GM23338 (cell line): ENCODE data around the gene F8.
A peak's percentile ranks its signal among the peaks of the same experiment; 100 is the strongest.

Experiments
- CREB1 ChIP-seq: fragments of 250-450 bp; sonication (Bioruptor Pico); IDR thresholded peaks from 2 replicates; pipeline ENCODE4 v1.5.0; 2020; ENCODE audit warnings: low read depth, mild to moderate bottlenecking, moderate library complexity
- EZH2 ChIP-seq: fragments of 200-600 bp; sonication (generic); IDR thresholded peaks from one replicate; pipeline ENCODE4 v1.8.0; 2017; ENCODE audit warnings: antibody characterized with exemption, mild to moderate bottlenecking, low read depth; ENCODE audit not compliant: unreplicated experiment
- EZH2phosphoT487 ChIP-seq: fragments of 200-600 bp; sonication (generic); IDR thresholded peaks from one replicate; pipeline ENCODE4 v1.8.1; 2018; ENCODE audit warnings: antibody characterized with exemption; ENCODE audit not compliant: unreplicated experiment
- NANOG ChIP-seq: IDR thresholded peaks from 2 replicates; pipeline ENCODE4 v1.6.1; 2016; ENCODE audit warnings: antibody characterized with exemption, borderline replicate concordance
- POLR2AphosphoS5 ChIP-seq: IDR thresholded peaks from 2 replicates; pipeline ENCODE4 v1.6.1; 2016; ENCODE audit warnings: antibody characterized with exemption, low read depth
- ZNF331 ChIP-seq: fragments of 250-450 bp; sonication (Bioruptor Pico); IDR thresholded peaks from 2 replicates; pipeline ENCODE4 v1.5.0; 2020; ENCODE audit warnings: low read depth, mild to moderate bottlenecking, moderate library complexity
- TF ChIP-seq, protein P1 (sequence below), 2 experiments: fragments of 200-600 bp in 1 of 2; sonication (generic) in 1 of 2; conservative IDR thresholded peaks; 2 replicates each; pipeline versions ENCODE4 v1.5.1 to v1.6.1; 2016 to 2017; ENCODE audit warnings: antibody characterized with exemption in 2 of 2, low read depth in 2 of 2, mild to moderate bottlenecking in 2 of 2, moderate library complexity in 1 of 2
- TF ChIP-seq, protein P2 (sequence below): IDR thresholded peaks from one replicate; pipeline ENCODE4 v1.6.1; 2018; ENCODE audit warnings: antibody characterized with exemption; ENCODE audit not compliant: unreplicated experiment

DNA sequence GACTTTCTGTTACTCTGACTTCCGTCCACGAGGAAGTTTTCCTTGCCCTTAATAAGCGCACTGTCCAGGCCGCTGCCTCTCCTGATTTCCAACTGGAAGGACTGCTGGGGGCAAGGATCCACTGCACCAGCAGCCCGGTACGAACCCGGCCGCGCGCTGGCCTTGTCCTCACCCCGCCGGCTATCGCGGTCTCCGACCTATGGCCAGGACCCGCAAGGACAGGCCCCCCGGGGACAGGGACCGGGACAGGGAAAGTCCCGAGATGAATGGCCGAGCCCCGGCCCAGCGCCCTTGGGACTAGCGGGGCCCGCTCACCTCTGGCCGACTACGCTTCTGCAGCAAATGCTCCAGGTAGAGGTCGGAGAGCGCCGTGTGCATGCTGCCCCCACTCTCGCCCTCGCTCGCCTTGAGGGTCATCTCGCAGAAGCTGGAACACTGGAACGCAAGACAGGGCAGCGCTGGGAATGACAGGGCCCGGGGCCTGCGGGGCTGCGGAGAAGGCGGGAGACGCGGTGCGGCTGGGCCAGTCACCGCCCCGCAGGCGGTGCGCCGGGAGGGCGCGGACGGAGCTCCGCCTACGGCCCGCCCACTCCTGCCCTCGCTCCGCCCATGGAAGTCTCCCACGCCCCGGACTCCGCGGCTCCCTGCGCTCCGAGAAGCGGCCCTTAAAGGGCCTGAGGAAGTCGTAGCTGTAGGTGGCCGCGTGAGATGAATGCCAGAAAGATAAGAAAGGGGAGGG, 217.4 kb downstream of the F8 start, which contains the start of gene MPP1:
- TF ChIP-seq EZH2phosphoT487 (no peak), POLR2AphosphoS5 (peak; percentile 45; the same call in 1 of the 2 replicates), ZNF331 (CRISPR knock-in tag) (no peak), EZH2 (no peak), NANOG (no peak), CREB1 (CRISPR knock-in tag) (no peak)
- TF ChIP-seq, protein P1, sequence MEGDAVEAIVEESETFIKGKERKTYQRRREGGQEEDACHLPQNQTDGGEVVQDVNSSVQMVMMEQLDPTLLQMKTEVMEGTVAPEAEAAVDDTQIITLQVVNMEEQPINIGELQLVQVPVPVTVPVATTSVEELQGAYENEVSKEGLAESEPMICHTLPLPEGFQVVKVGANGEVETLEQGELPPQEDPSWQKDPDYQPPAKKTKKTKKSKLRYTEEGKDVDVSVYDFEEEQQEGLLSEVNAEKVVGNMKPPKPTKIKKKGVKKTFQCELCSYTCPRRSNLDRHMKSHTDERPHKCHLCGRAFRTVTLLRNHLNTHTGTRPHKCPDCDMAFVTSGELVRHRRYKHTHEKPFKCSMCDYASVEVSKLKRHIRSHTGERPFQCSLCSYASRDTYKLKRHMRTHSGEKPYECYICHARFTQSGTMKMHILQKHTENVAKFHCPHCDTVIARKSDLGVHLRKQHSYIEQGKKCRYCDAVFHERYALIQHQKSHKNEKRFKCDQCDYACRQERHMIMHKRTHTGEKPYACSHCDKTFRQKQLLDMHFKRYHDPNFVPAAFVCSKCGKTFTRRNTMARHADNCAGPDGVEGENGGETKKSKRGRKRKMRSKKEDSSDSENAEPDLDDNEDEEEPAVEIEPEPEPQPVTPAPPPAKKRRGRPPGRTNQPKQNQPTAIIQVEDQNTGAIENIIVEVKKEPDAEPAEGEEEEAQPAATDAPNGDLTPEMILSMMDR (conservative IDR thresholded peaks at IDR 0.05; ENCODE audit: low read depth in 2 of 2), result no peak
- TF ChIP-seq, protein P2, sequence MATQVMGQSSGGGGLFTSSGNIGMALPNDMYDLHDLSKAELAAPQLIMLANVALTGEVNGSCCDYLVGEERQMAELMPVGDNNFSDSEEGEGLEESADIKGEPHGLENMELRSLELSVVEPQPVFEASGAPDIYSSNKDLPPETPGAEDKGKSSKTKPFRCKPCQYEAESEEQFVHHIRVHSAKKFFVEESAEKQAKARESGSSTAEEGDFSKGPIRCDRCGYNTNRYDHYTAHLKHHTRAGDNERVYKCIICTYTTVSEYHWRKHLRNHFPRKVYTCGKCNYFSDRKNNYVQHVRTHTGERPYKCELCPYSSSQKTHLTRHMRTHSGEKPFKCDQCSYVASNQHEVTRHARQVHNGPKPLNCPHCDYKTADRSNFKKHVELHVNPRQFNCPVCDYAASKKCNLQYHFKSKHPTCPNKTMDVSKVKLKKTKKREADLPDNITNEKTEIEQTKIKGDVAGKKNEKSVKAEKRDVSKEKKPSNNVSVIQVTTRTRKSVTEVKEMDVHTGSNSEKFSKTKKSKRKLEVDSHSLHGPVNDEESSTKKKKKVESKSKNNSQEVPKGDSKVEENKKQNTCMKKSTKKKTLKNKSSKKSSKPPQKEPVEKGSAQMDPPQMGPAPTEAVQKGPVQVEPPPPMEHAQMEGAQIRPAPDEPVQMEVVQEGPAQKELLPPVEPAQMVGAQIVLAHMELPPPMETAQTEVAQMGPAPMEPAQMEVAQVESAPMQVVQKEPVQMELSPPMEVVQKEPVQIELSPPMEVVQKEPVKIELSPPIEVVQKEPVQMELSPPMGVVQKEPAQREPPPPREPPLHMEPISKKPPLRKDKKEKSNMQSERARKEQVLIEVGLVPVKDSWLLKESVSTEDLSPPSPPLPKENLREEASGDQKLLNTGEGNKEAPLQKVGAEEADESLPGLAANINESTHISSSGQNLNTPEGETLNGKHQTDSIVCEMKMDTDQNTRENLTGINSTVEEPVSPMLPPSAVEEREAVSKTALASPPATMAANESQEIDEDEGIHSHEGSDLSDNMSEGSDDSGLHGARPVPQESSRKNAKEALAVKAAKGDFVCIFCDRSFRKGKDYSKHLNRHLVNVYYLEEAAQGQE, result no peak
